ENCODE results near the gene ASRGL1. TPM values are rescaled to one million over a fixed set of nuclear protein-coding genes. Genes with fewer than 3 reads are reported as not detected.
A peak's percentile ranks its signal among the peaks of the same experiment; 100 is the strongest.

Gene ASRGL1
- 0.48 and 0.61 TPM in 2 replicates for polyA plus RNA-seq (2011; rRNA removed)
- polyA minus RNA-seq (2011; rRNA and poly(A)+ RNA removed), result 0.64 TPM in 1 of 2 replicates, not detected in the other

DNA sequence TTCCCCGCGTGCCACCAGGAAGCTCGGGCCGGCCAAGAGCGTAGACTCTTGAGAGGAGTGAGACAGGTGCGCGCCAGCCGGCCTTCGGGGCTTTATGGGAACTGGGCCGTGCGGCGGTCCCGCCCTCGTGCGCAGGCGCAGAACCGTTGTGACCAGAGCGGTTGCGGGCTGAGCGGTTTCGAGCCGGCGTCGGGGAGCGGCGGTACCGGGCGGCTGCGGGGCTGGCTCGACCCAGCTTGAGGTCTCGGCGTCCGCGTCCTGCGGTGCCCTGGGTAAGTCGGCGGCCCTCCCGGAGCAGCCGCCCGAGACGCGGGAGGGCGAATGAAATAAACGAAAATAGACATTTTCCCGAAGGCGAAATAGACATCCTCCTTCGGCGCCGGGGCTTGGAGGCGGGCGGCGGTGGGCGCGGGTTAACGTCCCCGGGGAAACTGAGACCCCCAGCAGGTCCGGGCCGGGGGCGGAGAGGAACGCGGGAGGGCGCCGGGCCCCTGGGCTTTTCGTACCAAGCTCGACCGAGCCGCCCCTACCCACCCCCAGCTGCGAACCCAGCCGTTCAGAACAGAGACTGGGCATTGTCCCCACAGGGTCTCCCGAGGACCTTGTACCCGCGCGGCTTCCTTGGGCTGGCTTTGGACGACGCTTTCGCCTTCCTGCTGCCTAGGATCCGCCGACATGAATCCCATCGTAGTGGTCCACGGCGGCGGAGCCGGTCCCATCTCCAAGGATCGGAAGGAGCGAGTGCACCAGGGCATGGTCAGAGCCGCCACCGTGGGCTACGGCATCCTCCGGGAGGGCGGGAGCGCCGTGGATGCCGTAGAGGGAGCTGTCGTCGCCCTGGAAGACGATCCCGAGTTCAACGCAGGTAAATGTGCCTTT, at the start of gene ASRGL1:
TSS of gene ASRGL1 (plus strand) at position 146 of the 879 bp plus-strand sequence. CDS start at position 676, 530 bp downstream.
- Histone ChIP-seq H3K27ac (ENCODE audit: low read depth, low read length) (no peak within 1 kb of the TSS), H3K9me3 (ENCODE audit: control insufficient read depth, insufficient read depth, low read length) (peaks cover 4% of the 10 kb centered on the region; the same call in 1 of the 2 replicates), H3K4me3 (ENCODE audit: low read depth, low read length) (peak within 1 kb of the TSS; percentile 57), H3K27me3 (ENCODE audit: control insufficient read depth, insufficient read depth, low read length) (peaks cover 35% of the 10 kb centered on the region)
- ChIA-PET CTCF (interaction anchor here (1.0 to 4.1 kb wide), 3 partner anchors 30 to 42 kb away, joined by 3 to 53 read pairs (median 3); no protein-coding TSS in a partner anchor), POLR2A (no interaction called here)
- no peak for DNase-seq (ENCODE audit: low read depth, low spot score)
- TF ChIP-seq, protein P1, sequence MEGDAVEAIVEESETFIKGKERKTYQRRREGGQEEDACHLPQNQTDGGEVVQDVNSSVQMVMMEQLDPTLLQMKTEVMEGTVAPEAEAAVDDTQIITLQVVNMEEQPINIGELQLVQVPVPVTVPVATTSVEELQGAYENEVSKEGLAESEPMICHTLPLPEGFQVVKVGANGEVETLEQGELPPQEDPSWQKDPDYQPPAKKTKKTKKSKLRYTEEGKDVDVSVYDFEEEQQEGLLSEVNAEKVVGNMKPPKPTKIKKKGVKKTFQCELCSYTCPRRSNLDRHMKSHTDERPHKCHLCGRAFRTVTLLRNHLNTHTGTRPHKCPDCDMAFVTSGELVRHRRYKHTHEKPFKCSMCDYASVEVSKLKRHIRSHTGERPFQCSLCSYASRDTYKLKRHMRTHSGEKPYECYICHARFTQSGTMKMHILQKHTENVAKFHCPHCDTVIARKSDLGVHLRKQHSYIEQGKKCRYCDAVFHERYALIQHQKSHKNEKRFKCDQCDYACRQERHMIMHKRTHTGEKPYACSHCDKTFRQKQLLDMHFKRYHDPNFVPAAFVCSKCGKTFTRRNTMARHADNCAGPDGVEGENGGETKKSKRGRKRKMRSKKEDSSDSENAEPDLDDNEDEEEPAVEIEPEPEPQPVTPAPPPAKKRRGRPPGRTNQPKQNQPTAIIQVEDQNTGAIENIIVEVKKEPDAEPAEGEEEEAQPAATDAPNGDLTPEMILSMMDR (IDR thresholded peaks at IDR 0.05; ENCODE audit: low read depth, low read length), result no peak

DNA sequence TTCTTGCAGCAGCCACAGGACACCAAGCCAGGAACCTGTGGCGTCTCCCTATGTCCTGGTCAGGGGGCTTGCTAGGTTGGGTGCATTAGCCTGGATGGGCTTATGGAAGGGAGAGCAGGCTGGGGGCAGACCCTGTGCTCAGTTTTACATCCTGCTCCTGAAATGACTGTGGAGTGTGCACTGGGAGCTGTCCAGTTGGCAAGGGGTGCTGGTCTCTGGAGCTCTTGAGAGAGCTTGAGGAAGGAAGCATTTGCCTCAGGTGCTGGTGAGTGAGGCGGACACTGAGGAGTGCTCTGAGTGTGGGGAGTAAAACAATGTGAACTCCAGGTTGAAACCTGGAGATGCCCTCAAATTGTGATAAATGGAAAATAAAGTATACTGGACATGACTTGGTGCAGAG, 41.7 kb upstream of the ASRGL1 start:
- TF ChIP-seq, protein P1 (IDR thresholded peaks at IDR 0.05; ENCODE audit: low read depth, low read length), result no peak
- POLR2A ChIA-PET, result no interaction called here
- H3K27ac ChIP-seq (ENCODE audit: low read depth, low read length), result no peak overlapping the region
- no peak overlapping the region for H3K4me3 ChIP-seq (ENCODE audit: low read depth, low read length)
- DNase-seq (ENCODE audit: low read depth, low spot score), result no peak
- CTCF ChIA-PET, result no interaction called here
- peaks cover 10% of the 10 kb centered on the region for H3K27me3 ChIP-seq (ENCODE audit: control insufficient read depth, insufficient read depth, low read length)
- H3K9me3 ChIP-seq (ENCODE audit: control insufficient read depth, insufficient read depth, low read length), result no peaks in the 10 kb centered on the region

DNA sequence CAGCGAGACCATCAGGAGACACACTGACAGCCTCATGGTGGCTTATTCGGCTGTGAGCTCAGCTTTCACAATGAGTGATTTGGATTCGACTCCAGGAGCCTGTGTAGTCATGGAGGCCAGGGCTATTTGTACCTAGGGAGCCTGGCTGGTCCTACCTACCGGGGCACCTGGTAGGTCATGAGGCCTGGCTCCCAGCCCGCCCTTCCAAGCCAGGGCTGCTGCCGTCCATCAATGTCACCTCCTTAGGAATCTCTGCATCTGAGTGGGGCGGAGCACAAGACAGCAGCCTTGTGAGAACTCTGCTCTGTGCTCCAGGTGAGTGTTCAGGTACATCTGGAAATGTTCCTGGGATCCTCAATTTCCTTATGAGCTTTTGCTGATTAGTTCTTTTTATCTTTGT, 38.3 kb upstream of the ASRGL1 start, which contains the start of gene SCGB1D4:
TSS of gene SCGB1D4 (minus strand) at position 101 of the 400 bp plus-strand sequence. CDS start at position 36, 65 bp downstream.
- Histone ChIP-seq H3K27ac (ENCODE audit: low read depth, low read length) (no peak within 1 kb of the TSS), H3K27me3 (ENCODE audit: control insufficient read depth, insufficient read depth, low read length) (peaks cover 19% of the 10 kb centered on the region), H3K9me3 (ENCODE audit: control insufficient read depth, insufficient read depth, low read length) (no peaks in the 10 kb centered on the region), H3K4me3 (ENCODE audit: low read depth, low read length) (no peak within 1 kb of the TSS)
- DNase-seq (ENCODE audit: low read depth, low spot score), result no peak
- POLR2A ChIA-PET, result no interaction called here
- TF ChIP-seq, protein P1 (IDR thresholded peaks at IDR 0.05; ENCODE audit: low read depth, low read length), result no peak
- CTCF ChIA-PET, result interaction anchor here (0.9 to 2.0 kb wide), 3 partner anchors 12 to 14 kb away, joined by 3 to 10 read pairs (median 3); no protein-coding TSS in a partner anchor

DNA sequence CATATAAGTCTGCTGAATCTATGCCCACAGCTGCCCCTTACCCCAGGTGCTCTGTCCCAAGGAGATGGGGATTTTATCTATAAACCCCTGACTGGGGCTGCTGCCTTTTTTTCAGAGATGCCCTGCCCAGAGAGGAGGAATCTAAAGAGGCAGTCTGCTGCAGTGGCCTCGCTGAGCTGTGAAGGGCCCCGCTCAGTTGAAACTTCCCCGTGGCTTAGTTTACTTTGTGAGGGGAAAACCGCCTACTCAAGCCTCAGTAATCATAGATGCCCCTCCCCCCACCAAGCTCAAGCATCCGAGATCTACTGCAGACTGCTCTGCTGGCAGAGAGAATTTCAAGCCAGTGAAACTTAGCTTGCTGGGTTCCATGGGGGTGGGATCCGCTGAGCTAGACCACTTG, 31.0 kb upstream of the ASRGL1 start:
- ChIA-PET CTCF (no interaction called here), POLR2A (no interaction called here)
- Histone ChIP-seq H3K4me3 (ENCODE audit: low read depth, low read length) (no peak overlapping the region), H3K27ac (ENCODE audit: low read depth, low read length) (no peak overlapping the region), H3K27me3 (ENCODE audit: control insufficient read depth, insufficient read depth, low read length) (peaks cover 8% of the 10 kb centered on the region), H3K9me3 (ENCODE audit: control insufficient read depth, insufficient read depth, low read length) (no peaks in the 10 kb centered on the region)
- TF ChIP-seq, protein P1 (IDR thresholded peaks at IDR 0.05; ENCODE audit: low read depth, low read length), result no peak
- no peak for DNase-seq (ENCODE audit: low read depth, low spot score)

DNA sequence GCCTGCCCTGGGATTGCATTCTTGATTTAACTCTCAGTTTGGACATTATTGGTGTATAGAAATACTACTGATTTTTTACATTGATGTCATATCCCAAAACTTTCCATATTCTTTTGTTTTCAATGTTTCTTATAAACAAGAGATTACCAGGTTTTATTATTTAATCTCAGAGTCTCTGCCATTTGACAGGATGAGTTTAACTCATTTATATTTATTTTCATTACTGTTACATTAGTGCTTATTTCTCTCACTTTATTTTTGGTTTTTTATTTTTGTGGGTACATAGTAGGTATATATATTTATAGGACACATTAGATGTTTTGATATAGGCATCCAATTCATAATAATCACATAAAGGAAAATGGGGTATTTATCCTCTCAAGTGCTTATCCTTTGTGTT, 29.3 kb upstream of the ASRGL1 start:
- DNase-seq (ENCODE audit: low read depth, low spot score), result no peak
- Histone ChIP-seq H3K9me3 (ENCODE audit: control insufficient read depth, insufficient read depth, low read length) (no peaks in the 10 kb centered on the region), H3K27ac (ENCODE audit: low read depth, low read length) (no peak overlapping the region), H3K4me3 (ENCODE audit: low read depth, low read length) (no peak overlapping the region), H3K27me3 (ENCODE audit: control insufficient read depth, insufficient read depth, low read length) (peaks cover 5% of the 10 kb centered on the region)
- ChIA-PET POLR2A (no interaction called here), CTCF (no interaction called here)
- TF ChIP-seq, protein P1 (IDR thresholded peaks at IDR 0.05; ENCODE audit: low read depth, low read length), result no peak

Measured in AG04450 (cell line).